GM18868 (cell line): ENCODE data around the gene PLCG2.
A peak's percentile ranks its signal among the peaks of the same experiment; 100 is the strongest.
"Not testable (repeated sequence)": the region's sequence is repeated elsewhere in the genome, so short reads cannot be mapped to it uniquely, and the experiment has no call there.

Source experiments
- ATAC-seq: cut with Tn5 transposase; IDR thresholded peaks from one replicate; pipeline ENCODE4 v1.9.1; 2021; ENCODE audit warnings: mild to moderate bottlenecking, moderate library complexity; ENCODE audit not compliant: unreplicated experiment

PLCG2 gene

DNA sequence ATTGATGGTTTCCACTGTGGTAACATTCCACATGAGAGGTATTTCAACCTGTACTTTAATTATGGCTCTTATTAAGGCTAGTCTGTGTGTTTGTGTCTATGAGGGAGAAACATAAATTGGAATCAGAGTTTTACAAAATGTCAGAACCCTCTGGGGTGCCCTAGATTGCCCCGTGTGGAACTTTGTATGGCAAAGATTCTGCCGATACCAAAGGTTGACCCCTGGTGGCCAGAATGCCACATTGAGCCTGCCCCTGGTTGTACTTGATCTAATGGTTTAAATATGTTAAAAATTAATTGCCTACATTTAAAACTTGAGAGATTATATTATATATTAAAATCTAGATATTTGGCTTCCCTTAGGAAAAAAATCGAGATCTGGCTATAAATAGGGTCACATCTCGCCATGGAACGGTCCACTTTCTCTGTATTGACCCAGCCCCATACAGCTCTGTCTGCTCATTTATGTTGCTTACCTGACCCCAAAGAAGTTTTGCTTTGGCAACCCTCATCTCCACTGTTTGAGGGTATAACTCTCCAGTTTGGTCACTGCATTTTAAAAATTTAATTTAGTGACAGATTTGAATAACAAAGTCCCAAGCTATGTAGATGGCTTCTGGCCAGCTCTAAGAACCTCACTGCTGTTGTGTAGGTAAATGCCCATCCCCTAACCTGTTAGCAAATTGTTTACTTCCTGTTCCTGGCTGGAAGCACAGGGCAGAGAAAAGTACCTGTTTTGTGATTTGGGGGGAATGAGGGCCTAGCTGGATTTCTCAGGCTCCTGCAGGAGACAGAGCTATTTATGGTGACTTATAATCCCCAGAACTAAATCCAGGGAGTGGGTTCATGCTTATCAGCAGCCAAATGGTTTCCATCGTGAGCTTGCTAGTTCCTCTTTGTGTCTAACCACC, 95.0 kb downstream of the PLCG2 start:
- ATAC-seq, result peak; percentile 73

DNA sequence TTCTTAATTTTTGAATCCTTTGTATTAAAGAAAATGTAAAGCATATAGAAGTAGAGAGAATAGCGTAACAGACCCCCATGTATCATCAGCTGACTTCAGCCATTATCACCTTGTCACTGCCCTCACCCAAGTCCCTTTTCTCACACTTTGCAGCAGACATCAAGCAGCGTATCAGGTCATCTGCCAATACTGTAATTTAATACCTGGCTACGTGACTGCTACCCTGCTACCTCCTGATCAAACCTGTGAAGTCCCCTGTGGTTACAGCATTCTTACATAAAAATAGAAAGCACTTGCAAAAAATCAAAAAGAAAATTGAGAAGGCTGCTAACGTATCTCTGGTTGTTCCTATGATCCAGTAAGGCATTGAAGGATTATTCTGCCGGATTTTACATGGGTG, 96.4 kb downstream of the PLCG2 start:
- ATAC-seq, result no peak

DNA sequence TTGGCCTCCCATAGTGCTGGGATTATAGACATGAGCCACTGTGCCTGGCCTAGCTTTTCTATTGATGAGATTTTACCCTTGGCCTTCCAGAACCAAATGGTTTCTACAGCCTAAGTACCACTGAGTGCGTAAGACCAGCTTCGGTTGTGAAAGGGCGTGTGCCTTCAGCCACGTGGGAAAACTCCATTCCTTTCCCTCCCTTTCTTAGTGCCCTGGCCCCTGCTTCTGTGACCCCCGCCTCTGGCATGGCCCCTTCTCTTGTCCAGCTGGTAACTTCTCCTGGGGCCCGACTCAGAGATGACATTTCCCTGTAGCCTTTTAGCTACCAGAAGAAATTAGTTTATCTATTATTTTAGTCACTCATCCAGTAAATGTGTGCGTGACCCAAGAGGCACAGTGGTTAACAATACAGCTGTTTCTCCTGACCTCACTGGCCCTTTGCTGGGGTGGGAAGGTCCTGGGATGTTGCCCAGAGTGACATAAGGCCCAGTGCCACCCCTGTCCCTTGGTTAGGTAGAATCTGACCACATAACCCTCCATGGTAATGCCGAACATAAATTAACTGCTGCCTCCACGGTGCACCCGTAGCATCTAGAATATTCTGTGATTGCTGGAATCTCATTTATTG, 97.3 kb downstream of the PLCG2 start:
- ATAC-seq, result no peak

DNA sequence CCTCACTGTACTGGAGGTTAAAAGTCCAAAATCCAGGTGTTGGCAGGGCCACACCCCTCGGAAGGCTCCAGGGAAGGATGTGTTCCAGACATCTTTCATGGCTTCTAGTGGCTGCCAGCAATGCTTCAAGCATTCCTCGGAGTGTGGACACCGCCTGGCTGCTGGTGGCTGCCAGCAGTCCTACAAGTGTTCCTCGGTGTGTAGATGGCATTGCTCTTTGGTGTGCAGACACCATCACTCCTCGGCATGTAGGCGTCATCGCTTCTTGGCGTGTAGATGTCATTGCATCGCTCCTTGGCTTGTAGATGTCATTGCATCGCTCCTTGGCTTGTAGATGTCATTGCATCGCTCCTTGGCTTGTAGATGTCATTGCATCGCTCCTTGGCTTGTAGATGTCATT, 98.4 kb downstream of the PLCG2 start:
- ATAC-seq, result not testable (repeated sequence)

DNA sequence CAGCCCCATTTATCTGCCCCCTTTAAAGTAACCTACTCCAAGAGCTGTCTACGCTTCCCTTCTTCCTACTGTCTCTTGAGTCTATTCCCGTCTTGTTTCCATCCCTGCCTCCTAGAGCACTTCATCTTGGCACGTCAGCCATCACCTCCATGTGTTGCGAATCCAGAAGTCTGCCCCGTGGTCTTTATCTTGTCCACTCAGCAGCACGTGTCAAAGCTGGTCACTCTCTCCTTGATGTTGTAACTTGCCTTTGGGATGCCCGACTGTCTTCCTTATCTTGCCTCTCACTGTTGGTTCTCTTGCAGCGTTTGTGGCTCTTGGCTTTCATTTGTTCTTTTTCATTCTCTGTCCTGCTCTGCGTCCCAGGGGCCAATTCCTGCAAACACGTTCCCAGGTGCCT, 99.4 kb downstream of the PLCG2 start:
- ATAC-seq, result no peak

DNA sequence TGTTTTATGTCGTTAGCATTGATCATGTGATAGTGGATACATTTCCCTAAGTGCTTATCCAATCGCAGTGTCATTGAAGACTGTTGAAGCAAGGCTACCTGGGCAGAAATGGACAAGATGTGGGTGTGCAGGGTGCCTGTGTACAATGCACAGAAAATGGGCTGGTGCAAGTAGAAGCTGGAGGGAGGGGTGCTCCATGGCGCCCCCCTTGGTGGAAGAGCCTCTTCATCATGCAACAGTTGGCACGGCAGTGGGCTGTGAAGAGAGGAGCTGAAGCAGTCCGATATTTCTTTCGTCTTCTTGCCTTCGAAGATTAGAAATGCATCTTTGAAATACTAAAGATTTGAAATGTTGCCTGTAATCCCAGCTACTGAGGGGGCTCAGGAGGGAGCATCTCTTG, 100.5 kb downstream of the PLCG2 start:
- no peak for ATAC-seq

DNA sequence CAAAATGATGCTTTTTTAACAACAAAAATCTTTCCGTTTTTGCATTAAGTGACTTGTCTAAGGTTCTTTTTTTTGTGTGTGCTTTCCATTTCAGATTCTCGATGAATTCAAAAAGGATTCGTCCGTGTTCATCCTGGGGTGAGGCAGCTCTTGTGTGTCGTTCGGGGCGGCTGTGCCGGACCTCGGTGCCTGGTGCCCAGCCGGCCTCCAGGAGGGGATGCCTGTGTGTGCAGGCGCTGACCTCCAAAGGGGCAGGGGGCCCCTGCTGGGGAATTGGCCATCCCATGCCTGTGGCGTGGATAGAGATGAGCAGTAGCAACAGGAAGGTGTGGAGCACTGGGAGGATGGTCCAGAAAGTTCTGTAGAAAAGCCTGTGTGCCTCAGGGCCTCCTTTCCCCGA, 101.7 kb downstream of the PLCG2 start:
- ATAC-seq, result no peak

DNA sequence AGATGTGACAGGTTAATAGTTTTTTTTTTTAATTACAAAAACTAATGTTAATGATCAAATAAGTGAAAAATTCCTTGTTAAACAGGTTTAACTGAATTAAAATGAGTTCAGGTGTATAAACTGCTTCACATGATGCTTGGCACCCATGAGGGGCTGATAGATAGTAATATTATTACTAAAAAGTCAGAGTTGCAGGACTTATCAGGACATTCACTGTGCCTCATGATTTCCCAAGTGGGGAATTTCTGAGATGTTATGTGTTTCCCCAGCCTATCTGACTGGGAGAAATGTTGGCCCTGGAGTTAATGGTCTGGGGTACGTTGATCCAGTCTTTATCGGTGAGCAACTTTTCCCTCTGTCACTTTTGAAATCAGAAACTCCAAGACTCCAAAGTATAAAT, 102.1 kb downstream of the PLCG2 start:
- ATAC-seq, result no peak

DNA sequence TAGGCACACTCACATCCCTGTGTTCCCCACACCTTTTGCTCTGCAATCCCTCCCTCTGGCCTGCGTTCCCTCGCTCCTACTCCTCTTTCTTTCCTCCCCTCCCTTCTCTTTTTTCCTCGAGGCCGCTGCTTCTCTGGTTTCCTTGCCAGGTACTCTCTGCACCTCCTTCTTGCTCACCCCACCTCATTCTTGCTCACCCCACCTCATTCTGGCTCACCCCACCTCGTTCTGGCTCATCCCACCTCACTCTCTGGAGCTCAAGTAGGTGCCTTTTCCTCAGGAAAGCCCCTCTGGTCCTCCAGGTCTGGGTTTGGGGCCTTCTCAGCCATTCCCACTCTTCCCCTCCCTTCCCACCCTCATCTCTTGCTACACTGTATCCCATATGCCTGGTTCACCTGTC, 103.5 kb downstream of the PLCG2 start:
- no peak for ATAC-seq

DNA sequence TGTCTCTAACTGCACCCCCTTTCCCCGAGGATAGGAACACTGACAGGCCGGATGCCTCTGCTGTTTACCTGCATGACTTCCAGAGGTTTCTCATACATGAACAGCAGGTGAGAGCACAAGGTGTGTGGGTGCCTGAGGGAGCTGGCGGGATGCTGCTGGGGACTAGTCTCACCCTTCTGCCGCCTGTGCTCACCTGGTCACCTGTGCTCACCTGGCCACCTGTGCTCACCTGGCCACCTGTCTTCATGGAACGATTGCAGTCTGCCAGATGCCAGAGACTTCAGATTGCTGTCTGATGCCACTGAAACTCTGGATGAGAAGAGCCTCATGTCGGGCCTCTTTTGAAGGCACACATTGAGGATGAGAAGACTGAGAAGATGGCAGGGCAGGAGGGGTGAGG, 104.1 kb downstream of the PLCG2 start:
- ATAC-seq, result no peak

DNA sequence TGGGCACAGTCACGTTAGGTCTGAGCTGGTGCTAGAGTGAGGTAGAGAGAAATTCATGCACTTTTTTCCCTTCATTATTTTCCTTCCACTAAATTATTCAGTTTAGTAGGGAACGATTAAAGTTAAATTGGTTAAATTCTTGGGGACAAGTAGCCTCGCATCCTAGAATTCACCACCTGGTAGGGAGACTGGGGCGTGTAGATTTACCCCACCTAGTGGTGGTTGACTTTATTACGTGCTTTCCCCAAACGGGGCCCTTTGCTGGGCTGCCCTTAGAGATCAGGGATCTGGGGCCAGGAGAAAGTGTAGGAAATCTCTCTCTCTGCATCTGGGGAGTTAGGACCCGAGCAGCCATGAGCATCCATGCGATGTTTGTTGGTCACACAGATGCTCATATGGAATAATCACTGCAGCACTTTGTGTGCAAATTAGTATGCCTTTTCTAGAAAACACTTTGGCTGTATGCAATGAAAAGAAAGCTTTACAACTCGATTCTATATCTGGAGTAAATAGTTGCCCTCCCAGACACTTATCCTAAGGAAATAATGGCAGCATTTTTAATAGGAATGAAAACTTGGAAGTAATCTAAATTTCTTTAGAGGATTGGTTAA, 107.0 kb downstream of the PLCG2 start:
- ATAC-seq, result no peak

DNA sequence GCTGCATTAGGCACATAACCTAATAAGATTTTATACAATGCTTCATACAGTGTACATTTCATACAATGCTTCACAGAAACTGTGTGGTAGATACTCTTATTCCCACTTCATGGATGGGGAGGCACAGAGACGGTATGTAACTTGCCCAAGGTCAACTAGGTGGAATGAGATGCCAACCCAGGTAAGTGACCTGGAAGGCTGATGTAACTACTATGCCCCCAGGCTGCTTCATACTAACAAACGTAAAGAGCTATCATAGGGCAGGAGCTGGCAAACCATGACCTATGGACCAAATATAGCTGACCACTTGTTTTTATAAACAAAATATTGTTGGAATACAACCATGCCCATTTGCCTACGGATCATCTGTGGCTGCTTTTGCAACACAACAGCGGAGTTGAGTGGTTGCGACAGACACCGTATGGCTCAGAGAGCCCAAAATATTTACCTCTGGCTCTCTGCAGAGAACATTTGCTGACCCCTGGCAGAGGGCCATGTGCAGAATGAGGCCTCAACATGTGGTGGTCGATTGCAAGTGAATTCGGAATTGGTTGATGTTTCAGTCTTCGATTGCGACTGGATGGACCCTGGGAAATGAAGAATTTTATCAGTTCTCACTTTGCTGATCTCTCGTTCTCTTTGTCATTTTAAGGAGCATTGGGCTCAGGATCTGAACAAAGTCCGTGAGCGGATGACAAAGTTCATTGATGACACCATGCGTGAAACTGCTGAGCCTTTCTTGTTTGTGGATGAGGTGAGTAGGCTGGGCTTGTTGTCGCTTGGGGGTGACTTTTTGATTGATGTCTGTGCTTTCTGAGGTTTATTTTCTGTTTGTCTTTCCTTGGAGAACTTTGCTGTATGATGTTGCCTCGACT, 109.7 kb downstream of the PLCG2 start:
- no peak for ATAC-seq

DNA sequence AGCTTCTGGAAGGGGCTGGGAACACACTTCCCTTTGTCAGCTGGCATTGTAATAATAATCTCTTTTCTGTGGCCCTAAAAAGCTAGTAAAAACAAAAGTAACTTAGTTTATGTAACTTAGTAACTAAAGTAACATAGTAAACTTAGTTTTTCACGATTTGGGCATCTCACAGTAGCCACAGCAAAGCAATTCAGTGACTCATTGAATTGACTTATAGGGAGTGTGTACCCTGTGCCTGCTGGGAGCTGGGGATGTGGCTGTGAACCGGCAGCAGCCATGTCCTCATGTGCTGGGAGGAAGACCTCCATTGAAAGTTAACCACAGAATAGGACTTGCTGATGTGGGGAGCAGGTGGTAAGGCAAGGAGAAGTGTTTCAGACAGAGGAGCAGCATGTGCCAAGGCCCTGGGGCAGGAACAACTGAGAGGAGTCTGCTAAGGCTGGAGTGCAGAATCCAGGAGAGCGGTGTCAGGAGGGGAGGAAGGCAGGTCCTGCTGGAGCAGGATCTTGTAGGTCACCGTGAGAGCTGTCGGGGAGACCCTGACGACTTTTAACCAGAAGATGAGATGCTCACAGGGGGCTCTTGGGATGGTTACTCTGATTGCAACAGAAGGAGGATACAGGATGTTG, 112.8 kb downstream of the PLCG2 start:
- no peak for ATAC-seq

DNA sequence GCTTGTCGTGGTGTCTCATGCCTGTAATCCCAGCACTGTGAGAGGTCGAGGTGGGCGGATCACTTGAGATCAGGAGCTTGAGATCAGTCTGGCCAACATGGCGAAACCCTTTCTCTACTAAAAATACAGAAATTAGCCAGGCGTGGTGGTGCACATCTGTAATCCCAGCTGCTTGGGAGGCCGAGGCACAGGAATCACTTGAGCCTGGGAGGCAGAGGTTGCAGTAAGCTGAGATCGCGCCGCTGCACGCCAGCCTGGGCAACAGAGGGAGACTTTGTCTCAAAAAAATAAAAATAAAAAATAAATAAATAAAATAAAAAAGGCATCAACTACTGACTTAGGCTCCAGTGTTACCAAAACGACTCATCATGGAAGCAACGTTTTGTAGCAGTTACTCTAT, 115.5 kb downstream of the PLCG2 start:
- no peak for ATAC-seq

DNA sequence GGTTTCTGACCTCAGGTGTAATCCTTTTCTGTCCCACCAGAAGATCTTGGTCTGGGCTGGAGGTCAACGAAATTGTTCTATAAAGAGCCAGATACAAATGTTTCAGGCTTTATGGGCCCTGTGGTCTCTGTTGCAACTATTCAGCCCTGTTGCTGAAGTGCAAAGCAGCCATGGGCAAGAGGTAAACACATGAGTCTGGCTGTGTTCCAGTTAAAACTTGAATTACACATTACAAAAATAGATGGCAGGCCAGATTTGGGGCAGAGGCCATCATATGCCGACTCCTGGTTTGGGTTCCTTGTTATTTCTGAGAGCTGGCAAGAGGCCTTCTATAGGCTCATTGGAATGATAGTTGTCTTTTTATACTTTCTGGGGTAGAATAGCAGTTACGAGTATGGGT, 117.8 kb downstream of the PLCG2 start:
- ATAC-seq, result no peak

DNA sequence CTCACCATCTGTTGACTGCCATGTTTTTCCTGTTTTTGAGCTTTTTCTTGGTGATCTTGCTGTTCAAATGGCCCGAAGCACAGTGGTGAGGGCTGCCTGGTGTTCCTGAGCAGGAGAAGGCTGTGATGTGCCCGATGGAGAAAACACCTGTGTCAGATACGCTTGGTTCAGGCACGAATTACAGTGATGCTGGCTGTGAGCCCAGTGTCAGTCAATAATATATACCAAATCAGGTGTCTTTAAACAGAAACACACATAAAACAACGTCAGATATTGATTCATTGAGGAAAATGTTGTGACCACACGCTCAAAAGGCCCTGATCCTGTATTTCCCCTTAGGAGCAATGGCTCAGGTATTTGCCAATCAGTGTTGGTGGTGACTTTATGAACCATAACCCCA, 120.5 kb downstream of the PLCG2 start:
- no peak for ATAC-seq

DNA sequence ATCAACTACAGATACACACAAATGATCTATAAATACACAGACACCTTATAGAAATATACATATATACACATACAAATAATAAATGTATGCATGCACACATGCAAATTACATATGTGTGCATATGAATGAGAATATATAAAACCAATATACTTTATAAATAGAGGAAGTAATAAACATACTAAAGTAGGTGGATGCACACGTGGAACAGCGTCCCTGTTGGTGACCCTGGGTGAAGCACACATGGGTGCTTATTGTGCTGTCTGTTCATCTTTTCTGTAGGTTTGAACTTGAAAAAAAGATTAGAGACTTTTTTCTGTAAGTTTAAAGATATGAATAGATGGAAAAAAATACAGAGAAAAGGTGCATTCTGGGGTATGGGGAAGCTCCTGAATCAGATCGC, 120.9 kb downstream of the PLCG2 start:
- no peak for ATAC-seq

DNA sequence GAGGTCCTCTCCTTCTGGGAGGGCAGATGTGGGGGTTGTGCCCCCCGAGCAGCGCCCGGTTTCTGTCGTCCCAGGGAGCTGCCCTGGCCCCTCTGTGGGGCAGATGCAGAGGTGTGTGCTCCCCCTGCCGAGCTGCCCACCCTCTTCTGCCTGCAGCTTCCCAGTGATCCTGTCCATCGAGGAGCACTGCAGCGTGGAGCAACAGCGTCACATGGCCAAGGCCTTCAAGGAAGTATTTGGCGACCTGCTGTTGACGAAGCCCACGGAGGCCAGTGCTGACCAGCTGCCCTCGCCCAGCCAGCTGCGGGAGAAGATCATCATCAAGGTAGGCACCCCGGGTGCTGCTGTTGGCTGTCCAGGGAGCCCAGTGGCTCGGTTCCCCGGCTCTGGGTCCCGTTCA, 121.4 kb downstream of the PLCG2 start:
- ATAC-seq, result no peak

DNA sequence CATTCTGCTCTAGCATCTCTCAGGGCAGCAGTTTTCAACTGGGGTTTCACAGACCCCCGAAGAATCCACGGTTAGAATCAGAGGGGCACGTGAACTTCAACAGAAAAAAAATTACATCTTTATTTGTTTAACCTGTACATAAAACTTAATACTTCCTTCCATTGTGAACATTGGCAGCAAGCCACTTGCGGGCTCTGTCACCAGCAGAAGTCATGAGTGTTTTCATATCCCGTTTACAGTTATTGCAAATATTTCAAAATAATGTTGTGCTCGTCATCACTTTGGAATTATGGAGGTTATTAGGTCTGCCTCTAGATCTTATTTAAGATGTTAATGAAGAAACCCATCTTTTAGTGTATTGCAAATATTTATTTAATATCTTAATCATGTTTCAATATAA, 122.4 kb downstream of the PLCG2 start:
- no peak for ATAC-seq

DNA sequence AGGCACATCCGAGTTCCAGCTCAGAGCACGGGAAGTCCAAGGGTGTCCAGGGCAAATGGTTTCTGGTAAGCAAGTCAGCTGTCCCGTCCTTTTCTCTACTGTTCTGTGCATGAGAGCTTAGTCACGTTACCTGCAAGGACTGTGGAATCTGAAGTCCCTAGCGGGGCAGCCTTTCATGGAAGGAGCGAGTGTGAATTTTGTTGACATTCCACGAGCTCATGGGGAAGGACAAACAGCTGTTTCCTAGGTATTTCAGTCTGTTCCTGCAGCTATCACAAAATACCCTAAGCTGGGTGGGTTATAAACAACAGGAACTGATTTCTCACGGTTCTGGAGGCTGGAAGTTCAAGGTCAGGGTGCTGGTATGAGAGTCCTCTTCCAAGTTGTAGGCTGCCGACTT, 122.9 kb downstream of the PLCG2 start:
- no peak for ATAC-seq

DNA sequence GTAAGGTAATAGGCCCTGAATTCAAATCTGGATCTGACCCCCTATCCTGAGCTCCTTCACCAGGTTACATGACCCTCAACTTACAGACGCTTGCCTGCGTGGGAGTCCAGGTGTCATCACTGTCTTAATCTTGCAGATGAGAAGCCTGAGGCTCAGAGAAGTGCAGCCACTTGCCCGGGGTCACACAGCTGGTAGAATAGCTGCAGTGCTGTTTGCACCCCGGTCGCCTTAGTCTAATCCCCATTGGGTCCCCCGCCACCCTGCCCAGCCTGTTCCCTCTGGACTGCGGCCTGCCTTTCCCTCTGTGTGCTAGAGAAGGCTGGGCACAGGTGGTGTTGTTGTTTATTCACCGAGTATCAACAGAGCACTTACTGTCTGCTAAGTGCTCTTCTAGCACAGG, 125.2 kb downstream of the PLCG2 start:
- no peak for ATAC-seq
